GDM1 (cell line): Measurements from ENCODE around the gene TSPEAR.

Source experiments
- DNase-seq: peaks from one replicate; lab custom pipeline; 2025; lab: John Stamatoyannopoulos, UW

The TSPEAR gene

GRCh38 chr21:44720170-44720569, 8.8 kb upstream of the TSPEAR start:
- no peak for DNase-seq

DNA sequence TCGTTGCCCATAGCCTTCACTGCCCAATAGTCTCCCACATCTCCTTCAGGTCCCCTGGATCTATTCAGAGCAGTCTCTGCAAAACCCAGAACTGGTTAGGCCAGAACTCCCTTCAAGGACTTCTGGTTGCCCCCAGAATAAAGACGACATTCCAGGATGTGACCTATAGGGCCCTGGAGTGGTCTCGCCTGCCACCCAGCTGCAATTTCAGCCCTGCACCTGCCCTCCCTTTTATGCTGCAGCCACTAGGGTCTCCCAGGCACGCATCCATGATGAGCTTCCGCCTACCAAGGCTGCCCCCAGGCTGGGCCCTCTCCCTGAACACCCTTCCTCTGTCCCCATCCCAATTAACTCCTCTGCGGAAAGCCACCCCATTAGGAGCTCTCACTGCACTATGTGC, 7.2 kb upstream of the TSPEAR start:
- DNase-seq = no peak

- DNase-seq = no peak
Observed at GRCh38 chr21:44718093-44718492, 6.7 kb upstream of the TSPEAR start.

- DNase-seq = no peak
Observed at GRCh38 chr21:44716984-44717383, 5.6 kb upstream of the TSPEAR start.

DNA sequence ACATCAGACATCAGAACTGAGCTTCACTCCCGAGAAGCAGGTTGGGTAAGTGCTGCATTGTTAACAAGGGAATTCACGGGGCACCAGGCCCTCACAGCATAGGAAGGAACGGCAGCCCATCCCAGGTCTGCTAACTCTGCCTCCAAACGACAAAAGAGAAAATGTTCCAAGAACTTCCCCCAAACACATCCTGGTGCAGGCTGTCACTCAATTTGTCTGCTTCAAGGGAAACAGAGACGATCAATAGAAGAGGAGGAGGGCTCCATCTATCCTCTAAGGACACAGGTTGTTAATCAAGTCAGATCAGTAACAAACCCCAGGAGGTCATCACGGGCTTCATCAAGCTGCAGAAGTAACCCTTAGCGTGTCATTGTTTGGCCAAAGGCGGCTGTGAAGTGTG, 3.5 kb upstream of the TSPEAR start:
- no peak for DNase-seq

GRCh38 chr21:44713846-44714245, 2.5 kb upstream of the TSPEAR start:
- no peak for DNase-seq

DNA sequence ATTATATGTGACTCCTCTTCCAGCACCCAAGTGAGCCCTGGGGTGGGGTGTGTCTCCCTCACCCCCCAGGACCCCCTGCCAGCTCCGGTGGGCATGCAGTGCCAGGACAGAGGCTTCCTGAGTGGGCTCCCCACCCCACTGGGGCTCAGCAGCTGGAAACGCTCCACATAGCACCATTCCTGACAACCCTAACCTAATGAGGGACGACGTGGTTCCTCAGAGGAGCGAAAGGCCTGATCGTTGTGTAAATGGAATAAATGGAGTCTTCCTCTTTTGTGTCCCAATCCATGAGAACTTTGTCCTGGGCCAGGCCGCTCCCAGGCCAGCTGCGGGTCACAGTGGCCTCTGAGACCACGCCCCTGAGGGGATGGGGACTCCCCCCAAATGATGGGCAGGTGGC, 1.8 kb upstream of the TSPEAR start:
- DNase-seq = no peak

- DNase-seq = no peak
Observed at GRCh38 chr21:44712203-44713028, 1.0 kb upstream of the TSPEAR start.

DNA sequence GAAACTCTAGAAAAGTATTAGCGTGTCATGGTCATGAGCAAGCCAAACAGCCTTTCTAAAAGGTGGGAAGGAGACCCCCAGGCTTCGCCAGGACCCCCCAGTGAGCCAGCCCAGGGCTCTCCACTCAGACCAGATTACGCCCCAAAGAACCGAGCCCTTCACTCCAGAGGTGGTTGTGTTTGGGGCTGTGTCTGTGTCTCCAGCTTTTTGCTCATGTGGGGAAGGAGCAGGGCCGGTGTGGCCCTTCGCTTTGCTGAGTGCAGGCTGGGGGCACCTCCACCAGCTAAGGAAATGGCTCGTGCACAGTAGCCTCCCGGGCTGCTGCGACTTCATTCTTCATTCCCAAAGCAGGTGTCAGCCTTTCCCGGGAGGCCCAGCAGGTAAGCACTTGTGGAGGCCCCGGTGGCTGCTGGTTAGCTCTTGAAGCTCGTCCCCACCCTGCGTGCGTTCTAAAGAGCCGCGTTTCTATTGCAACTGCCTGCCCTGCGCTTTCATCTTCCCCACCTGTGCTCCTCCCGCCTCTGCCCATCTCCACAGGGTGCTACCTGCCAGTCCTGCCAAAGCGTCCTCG, 531 bp downstream of the TSPEAR start:
- no peak for DNase-seq

GRCh38 chr21:44710294-44710665, 1.1 kb downstream of the TSPEAR start:
- no peak for DNase-seq

GRCh38 chr21:44709426-44710293, 1.7 kb downstream of the TSPEAR start:
- no peak for DNase-seq

DNA sequence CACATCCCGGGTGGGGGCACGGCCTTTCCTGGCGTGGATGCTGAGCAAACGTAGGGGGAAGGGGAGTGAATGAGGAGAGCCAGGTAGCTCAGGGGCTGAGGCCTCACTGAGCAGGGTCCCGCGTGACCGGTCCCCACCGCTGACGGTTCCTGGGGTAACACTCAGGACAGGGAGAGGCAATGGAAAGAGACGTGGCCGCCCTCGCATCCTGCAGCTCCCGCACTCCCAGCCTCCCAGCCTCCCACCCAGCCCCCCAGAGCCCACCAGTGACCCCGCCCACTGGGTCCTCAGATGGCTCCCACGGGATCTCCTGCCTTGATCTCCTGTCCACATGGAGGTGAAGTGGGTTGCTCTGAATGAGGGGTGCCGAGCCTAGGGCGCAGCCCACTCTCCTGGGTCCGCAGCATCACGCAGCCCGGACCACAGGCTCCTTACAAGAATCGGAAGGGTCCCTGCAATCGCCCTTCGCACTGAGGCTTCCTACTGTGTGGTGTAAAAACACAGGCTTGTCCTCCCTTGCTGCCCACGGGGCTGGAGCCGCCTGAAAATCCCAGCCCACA, 2.4 kb downstream of the TSPEAR start:
- DNase-seq = no peak

DNA sequence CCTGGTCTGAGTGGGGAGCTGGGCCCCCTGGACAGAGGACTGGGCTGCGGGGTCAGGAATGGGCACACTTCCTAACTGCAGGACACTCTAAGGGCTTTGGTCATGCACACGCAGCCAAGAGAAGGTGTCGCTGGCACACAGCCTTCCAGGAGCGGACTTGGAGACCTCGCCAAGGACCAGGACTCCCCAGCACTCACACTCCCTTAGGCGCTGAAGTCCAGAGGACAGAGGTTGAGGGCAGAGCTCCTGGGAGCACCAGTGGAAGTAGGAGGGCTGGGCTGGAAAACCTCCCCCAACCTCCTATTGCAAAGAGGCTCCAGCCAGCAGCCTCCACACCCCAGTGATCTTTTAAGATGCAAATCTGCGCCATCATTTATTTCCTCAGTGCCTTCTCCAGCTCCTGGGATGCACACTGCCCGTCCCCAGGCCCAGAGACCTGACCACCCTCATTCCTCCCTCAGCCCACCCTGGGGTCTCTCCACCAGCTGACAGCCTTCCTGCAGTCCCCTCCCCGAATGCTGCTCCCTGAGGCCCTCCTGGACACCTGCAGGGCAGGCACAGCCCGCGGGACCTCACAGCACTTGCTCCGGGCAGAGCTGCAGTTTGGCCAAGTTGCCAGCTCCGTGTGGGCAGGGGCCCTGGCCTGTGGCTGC, 3.0 kb downstream of the TSPEAR start:
- no peak for DNase-seq

GRCh38 chr21:44706706-44707581, 4.4 kb downstream of the TSPEAR start:
- DNase-seq = no peak

DNA sequence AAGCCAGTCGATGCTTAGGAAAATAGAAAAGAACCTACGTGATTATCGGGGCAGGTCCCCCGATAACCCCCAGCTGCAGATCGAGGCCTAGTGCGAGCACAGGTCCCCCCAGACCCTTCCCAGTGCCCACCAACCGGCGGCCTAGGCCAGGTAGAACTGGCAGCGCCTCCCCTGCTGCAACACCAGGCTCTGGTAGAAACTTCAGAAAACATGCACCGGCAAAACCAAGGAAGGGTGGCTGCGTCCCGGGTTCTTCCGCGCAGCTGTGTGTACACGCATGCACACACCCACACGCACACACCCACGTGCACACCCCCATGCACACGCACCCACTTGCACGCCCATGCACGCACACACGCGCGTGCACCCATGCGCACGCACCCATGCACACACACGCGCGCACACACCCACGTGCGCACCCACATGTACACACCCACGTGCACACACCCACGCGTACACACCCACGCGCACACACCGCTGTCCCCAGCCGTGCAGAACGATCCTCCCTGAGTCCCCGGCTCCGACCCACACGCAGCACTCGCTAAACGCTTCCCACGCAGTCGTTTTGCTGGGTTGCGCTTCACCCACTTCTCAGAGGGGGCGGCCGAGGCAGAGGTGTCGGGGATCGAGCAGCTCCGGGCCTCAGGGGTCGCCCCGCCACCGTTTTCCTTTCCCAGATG, 5.2 kb downstream of the TSPEAR start:
- no peak for DNase-seq

DNA sequence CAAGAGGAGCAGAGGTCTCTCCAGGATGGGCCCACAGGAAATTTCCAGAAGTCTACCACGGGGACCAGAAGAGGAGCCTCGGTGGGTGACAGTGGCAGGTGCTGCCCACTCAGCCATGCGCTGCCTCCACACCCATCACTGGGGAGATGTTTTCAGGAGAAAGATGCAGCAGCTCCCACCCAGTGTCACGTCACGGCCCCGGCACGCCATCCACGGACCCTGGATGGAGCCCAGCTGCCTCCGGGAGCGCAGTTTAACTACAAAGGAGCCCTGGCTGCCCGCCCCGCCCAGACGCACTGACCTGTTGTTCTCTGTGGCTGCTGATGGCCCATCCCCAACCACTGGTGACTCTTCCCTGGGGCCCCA, 6.8 kb downstream of the TSPEAR start:
- no peak for DNase-seq

- DNase-seq = no peak
Observed at GRCh38 chr21:44703731-44704635, 7.4 kb downstream of the TSPEAR start.

DNA sequence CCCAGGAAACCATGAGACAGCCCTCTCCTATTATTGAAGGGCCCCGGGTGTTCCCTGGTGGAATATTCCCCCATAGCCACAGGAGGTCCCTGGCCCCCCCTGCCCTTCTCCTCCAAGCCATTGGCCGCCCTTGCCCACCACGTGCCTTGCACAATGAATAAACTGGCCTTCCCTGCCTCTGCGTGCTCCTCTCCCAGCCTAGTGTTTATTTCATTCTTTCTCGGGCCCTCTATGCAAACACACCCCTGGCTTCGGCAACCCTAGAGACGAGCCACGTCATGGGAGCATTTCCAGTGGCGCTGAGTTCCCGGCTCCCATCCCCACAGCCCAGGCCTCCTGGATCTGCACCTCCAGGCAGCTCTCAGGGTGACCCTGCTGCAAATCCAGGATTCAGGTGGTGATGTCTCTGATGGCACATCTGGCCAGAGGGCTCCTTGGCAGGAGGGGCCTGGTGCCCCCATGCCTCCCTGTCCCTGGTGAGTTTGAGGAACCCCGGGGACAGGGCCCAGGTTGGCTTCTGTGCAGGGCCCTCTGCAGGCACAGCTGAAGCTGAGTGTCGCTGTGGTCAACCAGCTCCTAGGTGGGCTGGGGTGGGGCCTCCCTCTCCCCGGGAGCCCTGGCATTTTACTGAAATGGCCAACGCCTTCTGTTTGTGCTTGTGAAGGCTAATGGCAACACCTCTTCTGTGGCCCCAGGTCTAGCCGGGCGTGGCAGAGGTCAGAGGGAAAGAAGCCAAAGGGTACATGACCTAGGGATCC, 8.2 kb downstream of the TSPEAR start:
- DNase-seq = no peak
